HG03520 (cell line): ENCODE measurements around the gene ZFP36L2.
"Not testable (repeated sequence)": the region's sequence is repeated elsewhere in the genome, so short reads cannot be mapped to it uniquely, and the experiment has no call there.

Experiments used
- ATAC-seq: cut with Tn5 transposase; IDR thresholded peaks from one replicate; pipeline ENCODE4 v1.9.1; 2021; ENCODE audit warnings: mild to moderate bottlenecking, moderate library complexity; ENCODE audit not compliant: unreplicated experiment

Gene ZFP36L2

GRCh38 chr2:43210125-43210466, 16.3 kb downstream of the ZFP36L2 start:
- ATAC-seq = no peak

- no peak for ATAC-seq
These were observed 17.1 kb downstream of the ZFP36L2 start for GRCh38 chr2:43209204-43209717.

- no peak for ATAC-seq
These were observed 18.7 kb downstream of the ZFP36L2 start for GRCh38 chr2:43207553-43208300.

- no peak for ATAC-seq
These were observed 19.8 kb downstream of the ZFP36L2 start for GRCh38 chr2:43206602-43207001.

- no peak for ATAC-seq
These were observed 23.0 kb downstream of the ZFP36L2 start for GRCh38 chr2:43203373-43203772.

GRCh38 chr2:43202289-43202688, 24.1 kb downstream of the ZFP36L2 start:
- no peak for ATAC-seq

- ATAC-seq = no peak
These were observed 24.9 kb downstream of the ZFP36L2 start for GRCh38 chr2:43201497-43201896.

- no peak for ATAC-seq
These were observed 25.4 kb downstream of the ZFP36L2 start for GRCh38 chr2:43201016-43201415.

- no peak for ATAC-seq
These were observed 26.6 kb downstream of the ZFP36L2 start for GRCh38 chr2:43199492-43200488.

- no peak for ATAC-seq
These were observed 28.1 kb downstream of the ZFP36L2 start for GRCh38 chr2:43198263-43198662.

GRCh38 chr2:43197588-43197896, 28.9 kb downstream of the ZFP36L2 start:
- no peak for ATAC-seq

- ATAC-seq = no peak
These were observed 29.4 kb downstream of the ZFP36L2 start for GRCh38 chr2:43196768-43197587.

GRCh38 chr2:43194121-43194869, 32.1 kb downstream of the ZFP36L2 start:
- ATAC-seq = no peak

GRCh38 chr2:43193652-43194120, 32.7 kb downstream of the ZFP36L2 start:
- no peak for ATAC-seq

- no peak for ATAC-seq
These were observed 33.4 kb downstream of the ZFP36L2 start for GRCh38 chr2:43192744-43193651.

- no peak for ATAC-seq
These were observed 34.4 kb downstream of the ZFP36L2 start for GRCh38 chr2:43191947-43192516.

- no peak for ATAC-seq
These were observed 35.9 kb downstream of the ZFP36L2 start for GRCh38 chr2:43190311-43191052.

GRCh38 chr2:43189861-43190260, 36.5 kb downstream of the ZFP36L2 start:
- not testable (repeated sequence) for ATAC-seq
